ENCODE results near the gene TBX1.

Gene TBX1

GRCh38 chr22:19753996-19754700, 6.4 kb upstream of the TBX1 start:
- DNase-seq: no peak

GRCh38 chr22:19754701-19755144, 5.9 kb upstream of the TBX1 start:
- no peak for DNase-seq

DNA sequence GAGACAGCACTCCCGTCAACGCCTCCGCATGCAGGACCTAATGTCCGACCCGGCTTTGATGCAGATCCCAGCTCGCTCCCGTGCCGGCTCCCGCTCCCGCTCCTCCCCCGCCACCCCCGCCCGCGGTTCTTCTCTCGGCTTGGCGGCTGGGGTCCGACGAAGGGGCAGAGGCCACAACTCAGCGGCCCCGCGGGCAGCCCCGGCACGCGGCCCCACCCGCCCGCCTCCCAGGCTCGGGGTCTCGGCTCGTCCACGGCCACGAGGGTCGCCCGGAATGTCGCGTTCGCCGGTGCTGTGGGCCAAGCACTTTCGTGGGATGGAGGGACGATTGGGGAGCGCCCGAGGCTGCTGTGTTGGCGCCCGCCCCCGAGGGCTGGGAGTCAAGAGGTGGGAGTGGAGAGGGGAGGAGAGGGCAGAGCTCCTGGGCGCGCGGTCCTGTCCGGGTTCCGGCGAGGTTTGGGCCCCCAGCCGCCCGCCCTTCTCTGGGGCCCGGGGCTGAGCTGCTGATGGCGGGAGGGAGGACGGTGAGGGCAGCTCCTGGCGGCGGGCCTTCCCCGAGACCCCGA, 5.3 kb upstream of the TBX1 start:
- no peak for DNase-seq

- no peak for DNase-seq
These were observed 4.8 kb upstream of the TBX1 start for GRCh38 chr22:19755722-19756287.

- DNase-seq: peak; percentile 26
These were observed 4.1 kb upstream of the TBX1 start for GRCh38 chr22:19756288-19757128.

DNA sequence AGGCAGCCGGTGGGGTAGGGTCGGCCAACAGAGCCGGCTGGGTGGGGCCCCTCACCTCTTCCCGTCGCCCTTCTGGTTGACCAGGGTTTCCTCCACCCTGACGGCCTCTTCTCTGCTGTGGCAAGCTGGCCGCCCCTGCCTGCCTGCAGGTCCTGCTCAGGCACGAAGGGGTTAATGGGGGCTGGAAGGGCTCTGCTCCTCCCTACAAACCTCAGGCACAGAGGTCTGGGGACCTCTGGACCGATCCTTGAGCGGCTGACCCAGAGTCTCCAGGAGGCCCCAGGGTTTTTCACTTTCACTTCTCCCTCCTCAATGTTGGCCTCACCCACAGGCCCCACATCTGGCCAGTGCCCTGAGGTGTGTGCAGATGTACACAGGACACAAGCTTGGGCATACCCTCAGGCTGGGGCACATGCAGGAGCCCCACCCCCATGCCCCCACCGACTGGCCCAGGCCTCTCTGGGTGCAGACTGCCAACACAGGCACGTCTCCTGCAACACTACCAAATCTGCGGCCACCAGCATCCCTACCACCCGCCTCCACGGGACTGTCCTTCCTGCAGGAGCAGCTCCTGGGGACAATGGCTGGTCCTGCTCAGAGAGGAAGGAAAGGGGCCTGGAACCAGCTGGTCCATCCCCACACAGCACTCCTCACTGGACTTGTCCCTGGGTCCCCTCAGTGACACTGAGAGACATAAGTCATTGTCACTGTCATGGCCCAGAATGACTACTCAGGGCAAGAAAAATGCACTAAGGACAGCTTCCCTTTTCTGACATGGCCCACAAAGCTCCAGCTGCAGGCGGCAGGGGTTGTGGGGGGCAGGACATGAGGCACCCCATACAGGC, 3.2 kb upstream of the TBX1 start:
- no peak for DNase-seq

- DNase-seq: no peak
These were observed 2.3 kb upstream of the TBX1 start for GRCh38 chr22:19757985-19758895.

DNA sequence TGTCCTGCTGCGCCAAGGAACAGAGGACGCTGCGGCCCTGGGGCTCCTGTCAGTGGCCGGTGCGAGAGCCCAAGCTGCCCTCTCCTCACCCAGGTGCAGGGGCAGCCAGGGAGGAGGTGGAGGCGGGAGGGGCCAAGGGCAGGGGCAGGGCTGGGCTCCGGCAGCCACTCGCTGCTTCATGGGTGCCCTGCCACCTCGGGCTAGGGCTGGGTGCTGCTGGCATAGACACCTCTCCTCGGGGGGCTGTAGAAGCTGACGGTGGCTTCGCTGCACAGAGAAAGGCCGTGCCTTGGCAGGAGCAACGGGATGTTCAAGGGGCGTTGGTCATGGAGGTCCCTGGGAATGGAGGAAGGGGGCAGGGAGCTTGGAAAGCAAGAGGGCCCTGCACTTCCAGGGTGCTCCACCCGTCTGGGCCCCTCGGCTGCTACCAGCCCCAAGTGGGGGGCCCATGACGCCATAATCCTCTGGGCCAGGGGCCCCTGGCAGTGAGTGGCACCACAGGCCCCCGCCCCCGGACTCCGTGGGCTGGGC, 1.6 kb upstream of the TBX1 start:
- no peak for DNase-seq

DNA sequence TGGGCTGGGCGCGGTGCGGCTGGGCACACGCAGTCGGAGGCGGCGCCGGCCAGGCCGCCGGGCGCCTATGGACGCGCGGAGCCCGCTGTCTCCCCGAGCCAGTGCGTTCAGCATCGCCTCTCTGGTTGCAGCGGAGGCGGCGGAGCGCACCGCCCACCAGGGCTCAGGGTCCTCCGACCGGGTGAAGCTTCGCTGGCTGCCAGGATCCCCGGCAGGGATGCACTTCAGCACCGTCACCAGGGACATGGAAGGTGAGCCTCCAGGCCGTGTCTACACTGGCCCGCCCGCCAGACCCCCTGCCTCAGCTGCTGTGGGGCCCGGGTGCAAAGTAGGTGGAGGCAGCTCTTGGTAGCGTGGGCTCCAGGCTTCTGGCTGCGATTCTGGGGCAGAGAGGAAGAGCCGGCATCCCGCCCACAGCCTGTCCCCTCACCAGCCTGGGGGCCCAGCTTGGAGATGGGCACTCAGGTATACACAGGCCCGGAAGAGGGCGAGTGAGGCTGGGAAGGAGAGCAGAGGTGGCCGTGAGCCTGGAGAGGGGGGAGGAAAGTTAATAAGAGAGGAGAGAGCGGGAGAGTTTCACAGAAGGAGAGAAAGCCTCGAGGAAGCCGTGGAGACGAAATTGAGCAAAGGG, 1.0 kb upstream of the TBX1 start:
- DNase-seq: no peak

GRCh38 chr22:19760951-19761724, 560 bp downstream of the TBX1 start:
- DNase-seq: no peak

DNA sequence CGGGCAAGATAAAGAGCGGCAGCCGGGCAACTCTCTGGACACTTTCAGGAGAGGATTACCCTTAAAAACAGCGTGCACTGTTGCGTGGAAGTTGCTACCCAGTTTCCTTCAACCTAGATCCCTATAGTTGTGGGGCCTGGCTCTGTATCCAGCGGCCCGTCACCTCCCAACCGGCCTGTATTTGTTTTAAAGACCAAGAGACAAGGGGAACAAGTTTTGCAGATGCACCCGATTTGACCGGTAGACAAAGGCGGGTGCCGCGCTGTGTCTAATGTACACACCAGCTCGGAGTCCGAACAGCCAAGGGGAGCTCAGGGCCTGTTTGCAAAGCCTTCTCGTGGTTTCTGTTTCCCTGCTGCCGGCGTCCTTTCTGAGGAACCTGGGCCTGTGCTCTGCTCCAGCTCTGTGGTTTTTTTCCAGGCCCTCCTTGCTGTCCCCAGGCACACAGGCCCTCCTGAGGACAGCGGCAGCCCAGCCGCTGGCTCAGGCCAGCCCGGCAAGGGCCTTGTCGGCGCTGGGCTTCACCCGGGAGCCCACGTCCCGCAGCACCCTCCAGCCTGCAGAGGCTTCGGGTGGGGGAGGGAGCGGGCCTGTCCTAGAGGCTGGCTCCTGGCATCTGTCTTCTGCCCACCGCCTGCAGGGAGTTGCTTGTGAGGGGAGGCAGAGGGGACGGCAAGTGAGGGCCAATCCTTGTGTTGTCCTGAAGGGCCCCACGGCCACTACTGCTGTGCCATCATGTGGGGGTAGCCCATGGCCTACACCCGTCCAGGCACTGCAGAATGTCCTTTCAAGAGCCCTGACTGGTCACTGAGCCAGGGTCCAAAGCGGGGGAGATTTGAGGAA, 1.4 kb downstream of the TBX1 start:
- no peak for DNase-seq

DNA sequence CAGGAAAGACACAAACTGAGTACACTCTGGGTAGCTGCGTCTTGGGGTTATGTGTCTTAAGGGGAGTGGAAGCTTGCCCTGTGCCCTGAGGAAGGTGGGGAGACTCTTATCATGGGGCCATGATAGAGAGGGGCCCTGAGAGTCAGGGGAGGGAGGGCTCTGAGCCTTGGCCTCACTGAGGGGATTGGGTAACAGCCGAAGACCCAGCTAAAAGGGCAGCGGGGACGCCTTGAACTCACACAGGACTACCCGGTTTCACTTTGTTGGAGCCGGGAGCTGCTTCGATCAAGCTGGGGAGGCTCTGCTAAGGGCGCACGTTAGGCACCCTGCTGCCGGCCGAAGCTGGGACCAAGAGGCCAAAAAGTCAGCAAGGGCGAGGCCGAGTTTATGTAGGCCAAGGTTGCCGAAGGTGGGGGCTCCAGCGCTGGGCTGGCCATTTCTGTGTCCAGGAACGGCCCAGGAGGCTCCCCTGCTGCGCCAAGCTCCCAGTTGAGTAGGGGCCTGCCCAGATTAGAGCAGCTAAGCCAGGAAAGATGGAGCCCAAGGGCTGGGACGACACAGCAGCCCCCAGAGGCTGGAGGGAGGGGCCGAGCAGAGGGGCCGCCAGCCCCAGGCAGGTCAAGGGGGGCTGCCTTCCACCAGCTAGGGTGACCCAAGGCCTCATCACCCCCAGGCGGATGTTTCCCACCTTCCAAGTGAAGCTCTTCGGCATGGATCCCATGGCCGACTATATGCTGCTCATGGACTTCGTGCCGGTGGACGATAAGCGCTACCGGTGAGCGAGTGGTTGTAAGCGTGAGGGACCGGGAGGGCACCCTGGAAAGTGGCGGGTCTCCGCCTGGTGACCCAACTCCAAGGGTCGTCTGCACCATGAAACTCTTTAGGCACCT, 2.2 kb downstream of the TBX1 start:
- DNase-seq: no peak

- no peak for DNase-seq
These were observed 3.1 kb downstream of the TBX1 start for GRCh38 chr22:19763458-19764298.

DNA sequence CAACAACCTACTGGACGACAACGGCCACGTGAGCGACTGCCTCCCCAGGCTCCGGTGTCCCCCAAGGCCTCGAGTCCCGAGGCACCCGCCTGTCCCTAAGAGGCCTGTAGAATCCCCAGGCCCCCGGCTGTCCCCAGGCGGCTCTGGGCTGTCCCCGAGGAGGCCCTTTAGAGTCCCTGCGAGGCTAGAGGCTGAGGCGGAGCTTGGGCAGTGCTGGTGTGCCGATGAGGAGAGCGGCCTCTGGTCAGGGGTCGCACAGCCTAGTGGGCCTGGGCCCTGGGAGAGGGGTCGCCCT, 3.7 kb downstream of the TBX1 start:
- no peak for DNase-seq

DNA sequence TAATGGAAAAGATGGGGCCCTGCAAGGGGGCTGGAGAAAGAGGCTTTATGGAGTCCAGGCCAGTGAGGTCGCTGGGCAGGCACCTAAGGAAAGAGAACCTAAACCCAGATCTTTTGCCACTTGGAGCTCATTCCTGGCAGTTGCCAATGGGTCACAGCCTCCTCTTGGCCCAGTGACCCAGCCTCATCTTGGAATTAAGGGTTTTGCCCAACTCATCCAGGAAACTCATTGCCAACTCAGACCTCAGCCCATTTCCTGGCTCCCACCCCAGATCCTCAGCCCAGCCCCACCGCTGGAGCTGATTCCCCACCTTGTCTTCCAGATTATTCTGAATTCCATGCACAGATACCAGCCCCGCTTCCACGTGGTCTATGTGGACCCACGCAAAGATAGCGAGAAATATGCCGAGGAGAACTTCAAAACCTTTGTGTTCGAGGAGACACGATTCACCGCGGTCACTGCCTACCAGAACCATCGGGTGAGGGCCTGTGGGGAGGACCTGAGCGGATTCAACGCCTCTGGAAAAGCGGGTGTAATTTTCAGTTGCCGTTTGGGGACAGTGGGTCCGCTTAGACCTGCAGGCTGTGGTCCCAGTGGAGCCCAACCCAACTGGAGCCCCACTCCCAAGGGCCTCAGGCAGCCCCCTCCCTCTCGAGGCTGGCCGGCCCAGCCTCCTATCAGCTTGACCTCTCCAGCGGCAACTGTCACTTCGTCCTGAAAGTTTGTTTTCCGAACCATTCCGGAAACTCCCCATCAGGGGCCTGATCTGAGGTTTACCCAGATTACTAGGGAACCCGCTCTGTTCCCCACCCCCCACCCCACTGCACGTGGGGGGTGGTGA, 4.3 kb downstream of the TBX1 start:
- no peak for DNase-seq
